OCI-LY7 (cell line): ENCODE measurements around the gene CHI3L2. TPM values are rescaled to one million over a fixed set of nuclear protein-coding genes. Genes with fewer than 3 reads are reported as not detected.

Experiments used
- BruUV-seq: library from RNA; stranded (reverse); fragments of 400-500 nt; replicated peaks from 2 replicates; lab custom pipeline; 2021; lab: Mats Ljungman, UMichigan
- CTCF ChIA-PET: fragments of 300-600 bp; sonication (Branson Sonifier 250); formaldehyde crosslinking; loops from one replicate; lab custom pipeline; 2022; ENCODE audit warnings: antibody characterized with exemption; ENCODE audit not compliant: unreplicated experiment; lab: Charles Lee
- POLR2A ChIA-PET: fragments of 300-600 bp; sonication (Branson Sonifier 250); formaldehyde crosslinking; loops from one replicate; lab custom pipeline; 2022; ENCODE audit warnings: antibody characterized with exemption; lab: Charles Lee
- DNase-seq: peaks from one replicate; pipeline ENCODE4 v3.0.0-alpha.2; 2015; ENCODE audit warnings: low spot score
- H2AFZ ChIP-seq: fragments of 200-600 bp; sonication (generic), shearing (Covaris generic); 2 replicates; pipeline ENCODE4 v1.6.1; 2014; ENCODE audit warnings: mild to moderate bottlenecking, antibody characterized with exemption, low read length, moderate library complexity
- H3K27ac ChIP-seq: fragments of 200-600 bp; sonication (generic); 2 replicates; pipeline ENCODE4 v1.5.1; 2014; ENCODE audit warnings: mixed run types, low read depth, mild to moderate bottlenecking, moderate library complexity, low read length, inconsistent platforms; ENCODE audit not compliant: poor library complexity, severe bottlenecking
- H3K36me3 ChIP-seq: fragments of 200-600 bp; sonication (generic); 2 replicates; pipeline ENCODE4 v1.6.1; 2014; ENCODE audit warnings: mild to moderate bottlenecking, antibody characterized with exemption, low read length, moderate library complexity, mixed read lengths; ENCODE audit not compliant: insufficient read depth
- H3K4me1 ChIP-seq: fragments of 200-600 bp; sonication (generic); 2 replicates; pipeline ENCODE4 v1.5.1; 2014; ENCODE audit warnings: mild to moderate bottlenecking, low read length; ENCODE audit not compliant: insufficient read depth, poor library complexity, severe bottlenecking
- H3K4me2 ChIP-seq: fragments of 200-600 bp; sonication (generic); 2 replicates; pipeline ENCODE4 v1.6.1; 2014; ENCODE audit warnings: mild to moderate bottlenecking, low read length
- H3K4me3 ChIP-seq: fragments of 200-600 bp; sonication (generic); 2 replicates; pipeline ENCODE4 v1.5.1; 2014; ENCODE audit warnings: mild to moderate bottlenecking, low read depth, low read length; ENCODE audit not compliant: poor library complexity, severe bottlenecking
- H3K79me2 ChIP-seq: fragments of 200-600 bp; sonication (generic); 2 replicates; pipeline ENCODE4 v1.6.1; 2016; ENCODE audit warnings: low read depth, mild to moderate bottlenecking, low read length, moderate library complexity, mixed read lengths; ENCODE audit not compliant: insufficient read depth
- H3K9me2 ChIP-seq: fragments of 200-600 bp; sonication (generic); 2 replicates; pipeline ENCODE4 v1.6.1; 2016; ENCODE audit warnings: mild to moderate bottlenecking, low read length, mixed read lengths; ENCODE audit not compliant: insufficient read depth
- H3K9me3 ChIP-seq: fragments of 200-600 bp; sonication (generic); 2 replicates; pipeline ENCODE4 v1.6.1; 2014; ENCODE audit warnings: mild to moderate bottlenecking, mixed run types, low read length, mixed read lengths
- H4K20me1 ChIP-seq: fragments of 200-600 bp; sonication (generic); 2 replicates; pipeline ENCODE4 v1.6.1; 2014; ENCODE audit warnings: mild to moderate bottlenecking, antibody characterized with exemption, low read length, moderate library complexity, mixed read lengths; ENCODE audit not compliant: insufficient read depth
- CTCF ChIP-seq: fragments of 200-600 bp; sonication (generic); conservative IDR thresholded peaks from 2 replicates; pipeline ENCODE4 v1.5.1; 2014; ENCODE audit warnings: mild to moderate bottlenecking, antibody characterized with exemption, low read length, moderate library complexity, mixed read lengths
- EZH2phosphoT487 ChIP-seq: fragments of 200-600 bp; sonication (generic); IDR thresholded peaks from 2 replicates; pipeline ENCODE4 v1.6.1; 2018; ENCODE audit warnings: low read depth, borderline replicate concordance, mild to moderate bottlenecking, mixed run types, antibody characterized with exemption, low read length, moderate library complexity, mixed read lengths
- intact Hi-C: fragments of 100-400 bp; cut with micrococcal nuclease; formaldehyde crosslinking; loops from one replicate; pipeline ENCODE4 v1.10.0; 2022; ENCODE audit not compliant: unreplicated experiment
- total RNA-seq, 2 experiments: library from RNA; depleted of rRNA in 1 of 2; stranded (reverse); fragments of >200 nt in 1 of 2; shearing (Covaris generic) in 1 of 2; gene quantifications; 2 replicates each; pipeline ENCODE4 v1.2.3, GENCODE V29; 2014 to 2022

CHI3L2 gene
- total RNA-seq, 2 experiments from 2014 or later: 37.1 to 88.7 TPM

- TF ChIP-seq EZH2phosphoT487 (no peak), CTCF (peak; percentile 43)
- peak overlapping the region; percentile 66 for H2AFZ ChIP-seq
- H3K79me2 ChIP-seq: peaks cover 7% of the 10 kb centered on the region; the same call in 1 of the 2 replicates
- peak; percentile 76 for DNase-seq
- intact Hi-C loops: loop anchor here (2.0 to 5.0 kb wide), 2 partner anchors 16 to 62 kb away; partner anchors contain the start of genes CEPT1 and DRAM2
- peak overlapping the region; percentile 98 for H3K4me2 ChIP-seq
- POLR2A ChIA-PET: interaction anchor here (0.9 to 1.6 kb wide), 4 partner anchors 11 to 17 kb away, joined by 3 to 13 read pairs (median 6); no protein-coding TSS in a partner anchor
- peak overlapping the region; percentile 70 for H3K4me3 ChIP-seq
- BruUV-seq: no TSS peak
- H4K20me1 ChIP-seq: no peaks in the 10 kb centered on the region
- H3K4me1 ChIP-seq: peaks cover 67% of the 10 kb centered on the region
- H3K9me3 ChIP-seq: no peaks in the 10 kb centered on the region
- H3K9me2 ChIP-seq: no peaks in the 10 kb centered on the region
- CTCF ChIA-PET: no interaction called here
- H3K27ac ChIP-seq: peak overlapping the region; percentile 67
- 0 out of 2 replicates have a peak, but pooled peaks cover 1% of the 10 kb centered on the region for H3K36me3 ChIP-seq
These were observed 23.1 kb upstream of the CHI3L2 start for GRCh38 chr1:111204201-111204982.

- peak overlapping the region; percentile 66; the same call in 1 of the 2 replicates for H2AFZ ChIP-seq
- no peak for TF ChIP-seq EZH2phosphoT487
- no peak for TF ChIP-seq CTCF
- POLR2A ChIA-PET: no interaction called here
- no TSS peak for BruUV-seq
- DNase-seq: no peak
- H3K79me2 ChIP-seq: peaks cover 7% of the 10 kb centered on the region; the same call in 1 of the 2 replicates
- H3K4me1 ChIP-seq: peaks cover 59% of the 10 kb centered on the region
- H3K4me3 ChIP-seq: peak overlapping the region; percentile 70
- CTCF ChIA-PET: no interaction called here
- H3K4me2 ChIP-seq: peak overlapping the region; percentile 98
- no peaks in the 10 kb centered on the region for H4K20me1 ChIP-seq
- H3K36me3 ChIP-seq: no peaks in the 10 kb centered on the region
- intact Hi-C loops: loop anchor here (2.0 to 5.0 kb wide), 2 partner anchors 16 to 63 kb away; partner anchors contain the start of genes CEPT1 and DRAM2
- no peaks in the 10 kb centered on the region for H3K9me3 ChIP-seq
- no peaks in the 10 kb centered on the region for H3K9me2 ChIP-seq
- H3K27ac ChIP-seq: peak overlapping the region; percentile 67
These were observed 22.4 kb upstream of the CHI3L2 start for GRCh38 chr1:111204983-111205713.
